Inflammatory macrophage treated with lipopolysaccharide for 1 hour (primary cell): ENCODE measurements around the gene TMEM221.
"Not testable (repeated sequence)": the region's sequence is repeated elsewhere in the genome, so short reads cannot be mapped to it uniquely, and the experiment has no call there.

ENCODE experiments used
- DNase-seq, 2 donors: peaks; one replicate each; pipeline ENCODE4 v3.0.0-alpha.2; 2020 to 2022

TMEM221 gene

DNA sequence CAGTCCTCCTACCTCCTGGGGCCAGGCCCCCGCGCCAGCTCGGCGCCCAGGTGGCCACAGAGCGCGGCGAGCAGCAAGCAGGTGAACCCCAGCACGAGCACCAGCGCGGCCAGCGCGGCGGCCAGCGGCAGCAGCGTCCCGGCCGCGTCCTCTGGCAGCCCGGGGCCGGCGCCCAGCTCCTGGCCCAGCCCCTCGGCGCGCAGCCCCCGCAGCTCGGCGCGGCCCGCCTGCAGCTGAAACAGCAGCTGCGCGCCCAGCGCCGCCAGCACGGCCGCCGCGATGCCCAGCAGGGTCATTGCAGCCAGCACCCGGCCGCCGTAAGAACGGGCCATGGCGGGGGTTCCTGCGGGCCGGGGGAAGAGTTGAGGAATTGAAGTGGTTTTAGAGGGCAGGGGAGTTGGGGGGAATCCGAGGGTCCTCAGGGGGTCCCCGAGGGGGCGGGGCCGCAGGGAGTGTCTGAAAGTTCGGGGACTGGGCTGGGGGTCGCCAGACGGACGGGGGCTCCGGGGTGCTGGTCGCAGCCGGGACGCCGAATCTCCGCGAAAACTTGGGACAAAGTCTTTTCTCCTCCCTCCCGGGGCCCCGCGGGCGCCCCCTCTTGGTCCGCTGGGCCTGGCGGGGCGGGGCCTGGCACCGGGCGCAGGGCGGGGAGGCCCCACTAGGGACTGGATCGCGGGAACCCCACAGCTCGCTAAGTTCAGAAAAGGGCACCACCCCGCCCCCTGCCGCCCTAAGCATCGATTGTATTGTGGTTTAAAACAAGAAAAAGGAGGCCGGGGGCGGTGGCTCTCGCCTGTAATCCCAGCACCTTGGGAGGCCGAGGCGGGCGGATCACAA lies at the start of gene TMEM221:
Gene TMEM221 (minus strand): TSS at position 538 of the 837 bp plus-strand sequence. CDS start 206 bp downstream, at position 332.
- DNase-seq: peak; percentile 49 to 57

DNA sequence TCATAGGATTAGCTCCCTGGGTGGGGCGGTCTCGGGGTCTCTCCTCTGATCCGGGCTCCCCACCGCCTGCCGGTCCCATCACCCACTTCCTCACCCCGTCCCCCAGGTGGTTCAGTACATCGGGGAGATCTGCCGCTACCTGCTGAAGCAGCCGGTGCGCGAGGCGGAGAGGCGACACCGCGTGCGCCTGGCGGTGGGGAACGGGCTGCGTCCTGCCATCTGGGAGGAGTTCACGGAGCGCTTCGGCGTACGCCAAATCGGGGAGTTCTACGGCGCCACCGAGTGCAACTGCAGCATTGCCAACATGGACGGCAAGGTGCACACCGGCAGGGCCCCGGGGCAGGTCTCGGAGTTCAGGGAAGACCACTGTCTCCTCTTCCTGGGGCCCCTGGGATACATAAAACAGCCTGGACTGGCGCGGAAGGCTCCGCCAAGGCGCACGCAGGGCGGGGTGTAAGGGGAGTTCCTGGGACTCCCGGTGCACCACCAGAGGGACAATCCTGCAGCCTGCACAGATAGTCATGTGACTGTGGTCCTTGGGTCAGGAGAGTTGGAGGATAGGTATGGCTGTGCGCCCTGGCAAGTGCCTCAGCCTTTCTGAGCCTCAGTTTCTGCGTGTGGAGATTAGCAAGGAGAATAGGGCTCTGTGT lies 48.8 kb upstream of the TMEM221 start:
- no peak for DNase-seq

DNA sequence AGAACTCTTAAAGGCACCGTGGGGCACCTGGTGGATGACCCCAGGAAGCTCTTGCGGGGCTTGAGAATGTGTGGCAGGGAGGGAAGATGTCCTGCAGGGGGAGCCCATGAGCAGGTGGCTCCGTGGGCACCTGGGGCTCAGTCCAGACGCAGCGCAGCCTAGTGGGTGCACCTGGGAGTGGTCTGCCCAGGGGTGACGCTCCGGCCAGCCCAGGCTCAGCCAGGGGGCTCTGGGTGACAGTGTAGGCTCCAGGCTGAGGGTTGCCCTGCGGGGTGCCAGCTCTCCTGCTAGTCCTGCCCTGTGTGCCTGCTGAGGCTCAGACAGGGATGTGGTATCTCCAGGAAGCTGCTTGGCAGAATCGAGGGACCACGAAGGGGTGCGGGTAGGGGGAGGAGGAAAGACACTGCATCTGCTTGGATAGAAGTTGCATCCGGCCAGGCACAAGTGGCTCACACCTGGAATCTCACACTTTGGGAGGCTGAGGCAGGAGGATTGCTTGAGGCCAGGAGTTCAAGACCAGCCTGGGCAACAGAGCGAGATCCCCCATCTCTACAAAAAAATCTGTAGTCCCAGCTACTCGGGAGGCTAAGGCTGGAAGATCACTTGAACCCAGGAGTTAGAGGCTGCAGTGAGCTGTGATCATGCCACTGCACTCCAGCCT lies 48.0 kb upstream of the TMEM221 start:
- DNase-seq: peak; percentile 59 to 81

DNA sequence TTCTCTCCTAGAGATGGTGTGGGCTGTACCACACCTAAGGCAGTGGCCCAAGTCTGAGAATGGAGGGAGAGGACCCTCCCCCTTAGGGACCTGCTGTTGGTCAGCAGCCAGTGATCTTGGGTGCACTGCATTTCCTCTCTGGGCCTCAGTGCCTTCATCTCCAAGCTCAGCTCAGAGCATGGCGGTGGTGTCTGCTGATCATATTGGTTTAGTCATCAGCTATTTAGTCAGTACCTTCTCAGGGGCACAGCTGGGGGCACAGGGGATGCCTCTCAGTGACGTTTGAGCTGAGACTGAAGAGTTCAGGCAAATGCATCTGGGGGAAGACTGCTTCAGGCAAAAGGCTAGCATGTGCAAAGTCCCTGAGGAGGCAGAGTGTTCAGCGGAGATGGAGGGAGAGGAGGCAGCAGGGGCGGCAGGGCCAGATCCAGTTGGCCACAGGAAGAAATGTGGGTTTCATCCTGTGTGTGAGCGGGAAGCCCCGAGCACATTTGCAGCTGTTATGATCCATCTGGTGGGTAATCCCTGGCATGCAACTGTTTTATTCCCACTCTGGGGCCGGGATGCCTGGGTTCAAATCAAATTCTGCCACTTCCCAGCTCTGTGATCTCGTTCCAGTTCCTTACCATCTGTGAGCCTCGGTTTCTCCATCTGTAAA lies 47.3 kb upstream of the TMEM221 start:
- DNase-seq: no peak

DNA sequence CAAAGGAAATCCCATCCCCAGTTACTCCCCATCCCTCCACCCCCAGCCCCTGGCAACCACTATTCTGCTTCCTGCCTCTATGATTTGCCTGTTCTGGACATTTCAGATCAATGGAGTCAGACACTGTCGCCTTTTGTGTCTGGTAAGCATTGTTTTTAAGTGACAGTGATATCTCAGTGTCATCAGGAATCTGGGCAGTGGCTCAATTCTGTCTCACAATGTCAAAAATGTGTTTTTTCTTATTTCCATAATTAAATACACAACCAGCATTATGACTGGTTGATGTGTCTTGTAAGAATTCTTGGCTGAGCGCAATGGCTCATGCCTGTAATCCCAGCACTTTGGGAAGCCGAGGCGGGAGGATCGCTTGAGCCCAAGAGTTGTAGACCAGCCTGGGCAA lies 42.8 kb upstream of the TMEM221 start:
- DNase-seq: no peak

DNA sequence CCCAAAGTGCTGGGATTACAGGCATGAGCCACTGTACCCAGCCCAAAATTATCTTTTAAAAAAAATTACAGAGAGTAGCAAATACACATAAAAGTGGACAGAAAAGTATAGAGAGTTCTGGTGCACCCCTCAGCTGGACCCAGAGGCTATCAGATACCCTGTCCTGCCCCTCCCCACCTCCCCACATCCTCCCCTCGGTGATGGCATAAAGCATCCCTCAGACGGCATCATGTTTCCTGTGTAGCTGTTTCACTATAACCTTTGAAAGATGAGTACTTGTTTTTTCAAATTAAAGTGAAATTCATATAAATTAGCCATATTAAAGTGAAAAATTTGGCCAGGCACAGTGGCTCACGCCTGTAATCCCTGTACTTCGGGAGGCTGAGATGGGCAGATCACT lies 41.9 kb upstream of the TMEM221 start:
- DNase-seq: no peak

DNA sequence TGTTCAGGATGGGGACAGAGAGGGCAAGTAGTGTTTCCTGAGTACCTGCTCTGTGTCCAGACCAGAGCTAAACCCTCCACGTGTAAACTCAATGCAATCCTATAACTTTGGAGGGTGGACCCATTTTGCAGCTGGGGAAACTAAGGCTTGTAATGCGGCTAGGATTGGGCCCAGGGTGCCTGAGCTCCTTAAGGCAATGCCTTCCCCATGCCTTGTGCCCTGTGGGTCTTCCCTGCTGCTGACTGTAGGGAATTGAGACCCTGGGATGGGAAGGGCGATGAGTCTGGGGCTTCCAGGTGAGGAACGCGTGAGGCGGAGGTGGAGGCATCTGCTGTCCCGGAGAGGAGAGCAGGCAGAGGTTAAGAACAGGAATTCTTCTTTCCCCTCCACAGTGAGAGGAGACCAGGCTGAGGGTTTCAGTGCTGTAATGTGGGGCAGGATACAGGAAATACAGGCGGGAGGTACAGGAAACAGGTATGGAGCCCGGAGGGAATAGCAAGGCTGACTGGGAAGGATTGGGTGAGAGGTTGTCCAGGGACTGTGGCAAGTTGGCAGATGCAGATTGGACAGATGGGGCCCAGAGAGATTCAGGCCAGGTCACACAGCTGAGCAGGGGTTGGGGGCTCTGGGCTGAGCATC lies 41.0 kb upstream of the TMEM221 start:
- DNase-seq: no peak

DNA sequence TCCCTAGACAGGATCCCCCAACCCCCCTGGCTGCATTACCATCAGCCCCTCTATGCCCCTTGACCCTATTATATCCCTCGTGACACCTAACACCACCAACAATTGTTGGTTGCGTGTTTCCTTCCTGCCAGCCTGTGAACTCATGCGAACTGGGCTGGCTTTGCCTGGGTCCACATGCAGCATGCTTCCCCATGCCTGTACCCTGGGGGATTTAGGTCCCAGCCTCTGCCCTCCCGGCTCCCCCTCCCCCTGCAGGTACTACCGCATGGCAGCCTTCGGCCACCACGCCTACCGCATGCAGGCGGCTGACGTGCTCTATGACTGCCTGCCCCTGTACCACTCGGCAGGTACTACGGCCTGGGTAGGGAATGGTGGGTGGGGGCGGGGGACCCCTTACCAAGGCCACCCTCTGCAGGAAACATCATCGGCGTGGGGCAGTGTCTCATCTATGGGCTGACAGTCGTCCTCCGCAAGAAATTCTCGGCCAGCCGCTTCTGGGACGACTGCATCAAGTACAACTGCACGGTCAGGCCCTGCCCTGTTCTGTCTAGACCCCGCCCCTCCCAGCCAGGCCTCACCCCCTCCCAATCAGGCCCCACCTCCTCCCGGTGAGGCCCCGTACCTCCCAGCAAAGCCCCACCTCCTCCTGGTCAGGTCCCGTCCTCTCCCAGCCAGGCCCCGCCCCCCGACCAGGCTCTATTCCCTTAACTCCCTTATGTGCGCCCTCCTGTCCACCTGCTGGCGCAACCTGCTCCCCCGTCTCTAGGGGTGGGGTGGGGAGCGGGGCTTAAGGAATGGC lies 40.3 kb upstream of the TMEM221 start:
- DNase-seq: peak in 1 of 2 donors; percentile 33

DNA sequence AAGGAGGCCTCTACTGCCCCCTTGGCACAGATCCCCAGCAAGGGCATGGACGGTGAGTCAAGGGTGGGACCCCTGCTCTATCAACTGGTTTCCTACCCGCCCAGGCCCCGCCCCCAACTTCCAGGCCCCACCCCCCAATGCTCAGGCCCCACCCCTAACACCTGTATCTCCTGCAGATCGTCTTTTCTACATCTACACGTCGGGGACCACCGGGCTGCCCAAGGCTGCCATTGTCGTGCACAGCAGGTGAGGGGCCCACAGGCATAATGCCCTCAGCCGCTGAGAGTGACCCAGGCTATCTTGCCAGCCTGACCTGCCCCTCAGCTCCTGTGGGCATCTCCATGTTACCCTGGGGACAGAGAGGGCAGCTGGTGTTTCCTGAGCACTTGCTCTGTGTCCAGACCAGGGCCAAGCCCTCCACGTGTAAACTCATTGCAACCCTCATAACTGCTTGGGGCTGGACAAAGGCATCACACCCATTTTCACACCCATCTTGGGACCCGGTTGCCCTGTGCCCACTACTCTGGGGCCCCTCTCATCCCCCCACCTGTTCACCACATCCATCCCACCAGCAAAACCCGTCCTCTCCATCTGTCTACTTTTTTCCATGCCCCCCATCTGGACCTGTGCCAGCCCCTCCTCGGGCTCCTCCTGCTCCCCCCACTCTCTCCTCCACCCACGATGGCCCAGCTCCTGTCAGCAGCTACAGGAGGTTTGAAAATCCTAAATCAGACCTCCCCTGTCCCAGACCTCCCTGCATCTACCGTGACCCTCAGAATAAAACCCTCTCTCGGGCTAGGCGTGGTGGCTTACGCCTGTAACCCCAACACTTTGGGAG lies 39.0 kb upstream of the TMEM221 start:
- DNase-seq: no peak

DNA sequence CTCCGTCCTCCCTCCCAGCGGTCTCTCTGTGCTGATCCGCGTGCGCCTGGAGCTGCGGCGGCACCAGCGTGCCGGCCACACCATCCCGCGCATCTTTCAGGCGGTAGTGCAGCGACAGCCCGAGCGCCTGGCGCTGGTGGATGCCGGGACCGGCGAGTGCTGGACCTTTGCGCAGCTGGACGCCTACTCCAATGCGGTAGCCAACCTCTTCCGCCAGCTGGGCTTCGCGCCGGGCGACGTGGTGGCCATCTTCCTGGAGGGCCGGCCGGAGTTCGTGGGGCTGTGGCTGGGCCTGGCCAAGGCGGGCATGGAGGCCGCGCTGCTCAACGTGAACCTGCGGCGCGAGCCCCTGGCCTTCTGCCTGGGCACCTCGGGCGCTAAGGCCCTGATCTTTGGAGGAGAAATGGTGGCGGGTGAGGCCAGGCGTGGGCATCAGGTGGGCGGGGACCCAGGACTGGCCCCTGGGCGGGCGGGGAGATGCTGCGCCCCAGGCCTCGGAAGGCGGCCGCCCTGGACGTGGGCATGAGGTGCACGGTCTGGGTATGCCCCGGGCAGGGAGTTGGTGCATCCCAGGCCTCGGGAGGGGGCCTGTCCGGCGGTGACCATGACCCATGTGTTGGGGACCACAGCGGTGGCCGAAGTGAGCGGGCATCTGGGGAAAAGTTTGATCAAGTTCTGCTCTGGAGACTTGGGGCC lies 38.2 kb upstream of the TMEM221 start:
- no peak for DNase-seq

DNA sequence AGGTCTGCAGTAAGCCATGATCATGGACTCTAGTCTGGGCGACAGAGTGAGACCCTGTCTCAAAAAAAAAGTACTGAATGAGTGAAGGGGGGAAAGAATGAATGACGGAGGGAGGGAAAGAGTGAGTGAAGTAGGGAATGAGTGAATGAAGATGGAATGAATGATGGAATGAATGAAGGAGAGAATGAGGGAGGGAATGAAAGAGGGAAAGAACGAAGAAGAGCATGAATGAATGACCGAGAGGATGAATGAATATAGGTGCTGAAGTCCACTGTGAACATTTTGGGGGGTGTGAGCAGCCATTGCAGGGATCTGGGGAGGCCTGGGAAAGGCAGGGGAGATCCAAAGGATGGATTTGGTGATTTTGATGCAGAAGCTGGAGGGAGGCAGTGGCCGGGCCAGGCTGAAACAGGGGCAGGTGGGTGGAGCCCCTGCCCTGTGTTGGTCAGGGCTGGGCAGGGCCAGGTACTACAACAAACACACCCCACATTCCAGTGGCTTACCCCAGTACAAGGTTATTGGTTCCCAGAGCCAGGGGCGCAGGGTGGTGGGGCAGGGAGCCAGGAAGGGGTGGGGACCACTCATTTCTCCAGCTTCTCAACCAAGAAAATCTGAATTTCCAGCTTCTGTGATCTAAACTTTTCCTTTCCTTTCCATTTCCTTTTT lies 36.2 kb upstream of the TMEM221 start:
- DNase-seq: no peak

DNA sequence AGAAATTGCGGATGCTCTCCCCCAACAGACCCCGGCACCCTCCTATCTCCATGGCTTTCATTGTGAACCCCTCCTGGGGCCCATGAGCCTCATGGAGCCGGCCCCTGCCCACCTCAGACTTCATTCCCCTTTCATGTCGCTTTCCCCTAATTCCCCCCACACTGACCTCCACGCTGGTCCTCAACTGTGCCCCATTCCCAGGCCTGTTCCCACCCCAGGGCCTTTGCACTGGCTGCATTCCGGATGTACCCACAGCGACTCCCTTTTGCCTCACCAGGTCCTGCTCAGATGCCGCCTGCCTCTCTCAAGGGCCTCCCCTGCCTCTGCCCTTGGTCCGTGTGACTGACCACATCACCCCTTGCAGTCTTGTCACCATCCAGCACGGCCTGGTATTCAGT lies 35.1 kb upstream of the TMEM221 start:
- no peak for DNase-seq

DNA sequence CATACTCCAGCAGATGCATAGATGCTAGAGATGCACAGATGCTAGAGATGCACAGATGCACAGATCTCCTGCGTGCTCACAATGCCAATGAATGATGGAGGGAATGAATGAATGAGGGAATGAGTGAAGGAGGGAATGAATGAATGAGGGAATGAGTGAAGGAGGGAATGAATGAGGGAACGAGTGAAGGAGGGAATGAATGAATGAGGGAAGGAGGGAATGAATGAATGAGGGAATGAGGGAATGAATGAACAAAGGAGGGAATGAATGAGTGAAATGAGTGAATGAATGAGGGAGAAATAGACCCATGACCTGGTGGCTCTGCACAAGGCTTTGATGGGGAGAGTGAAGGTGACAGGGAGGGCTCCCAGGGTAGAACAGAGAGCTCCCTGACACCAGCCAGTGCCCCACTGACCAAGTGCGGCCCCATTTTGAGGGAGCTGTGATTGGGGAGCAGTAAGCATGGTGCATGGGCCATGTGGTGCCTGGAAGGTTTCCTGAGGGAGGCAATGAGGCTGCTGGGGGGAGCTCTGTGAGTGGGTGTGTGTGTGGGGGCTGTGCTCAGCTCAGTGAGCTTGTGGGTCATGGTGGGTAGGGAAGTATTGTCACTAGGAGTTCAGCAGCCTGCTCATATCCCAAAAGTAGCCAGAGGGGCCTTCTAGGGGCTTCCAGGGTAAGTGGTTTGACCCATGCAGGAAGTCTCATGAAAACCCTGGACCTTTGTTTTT lies 34.6 kb upstream of the TMEM221 start:
- DNase-seq: peak; percentile 12 to 30

DNA sequence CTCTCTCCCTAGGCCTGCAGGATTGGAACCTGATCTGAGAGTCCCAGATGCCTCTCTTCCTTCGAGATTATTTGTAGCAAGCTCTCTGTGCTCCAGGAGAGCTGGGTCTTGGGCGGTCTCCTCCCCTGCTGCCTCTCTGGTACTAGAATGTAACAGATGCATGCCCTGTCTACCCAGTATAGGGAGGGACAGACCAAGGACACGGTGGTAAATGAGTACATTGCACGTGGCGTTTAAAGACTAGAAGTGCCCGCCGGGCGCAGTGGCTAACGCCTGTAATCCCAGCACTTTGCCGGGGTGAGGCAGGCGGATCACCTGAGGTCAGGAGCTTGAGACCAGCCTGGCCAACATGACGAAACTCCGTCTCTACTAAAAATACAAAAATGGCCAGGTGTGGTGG lies 33.5 kb upstream of the TMEM221 start:
- DNase-seq: no peak

DNA sequence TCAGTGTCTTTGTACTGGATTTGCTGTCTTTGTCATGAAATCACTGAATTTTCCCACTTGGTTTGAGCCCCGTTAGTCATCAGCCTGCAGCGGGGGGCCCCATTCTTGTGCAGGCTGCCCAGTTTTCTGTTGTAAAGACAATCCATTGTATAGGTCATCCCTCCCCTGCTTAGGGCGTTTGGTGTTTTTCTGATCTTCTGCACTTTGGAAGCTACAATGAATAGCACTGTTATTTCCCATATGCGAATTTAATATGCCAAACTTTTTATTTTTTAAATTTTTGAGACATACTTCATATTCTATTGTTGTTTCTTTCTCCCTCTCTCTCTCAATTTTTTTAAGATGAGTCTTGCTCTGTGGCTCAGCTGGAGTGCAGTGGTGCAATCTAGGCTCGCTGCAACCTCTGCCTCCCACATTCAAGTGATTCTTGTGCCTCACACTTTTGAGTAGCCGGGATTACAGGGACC lies 30.9 kb upstream of the TMEM221 start:
- DNase-seq: peak; percentile 30 to 60

DNA sequence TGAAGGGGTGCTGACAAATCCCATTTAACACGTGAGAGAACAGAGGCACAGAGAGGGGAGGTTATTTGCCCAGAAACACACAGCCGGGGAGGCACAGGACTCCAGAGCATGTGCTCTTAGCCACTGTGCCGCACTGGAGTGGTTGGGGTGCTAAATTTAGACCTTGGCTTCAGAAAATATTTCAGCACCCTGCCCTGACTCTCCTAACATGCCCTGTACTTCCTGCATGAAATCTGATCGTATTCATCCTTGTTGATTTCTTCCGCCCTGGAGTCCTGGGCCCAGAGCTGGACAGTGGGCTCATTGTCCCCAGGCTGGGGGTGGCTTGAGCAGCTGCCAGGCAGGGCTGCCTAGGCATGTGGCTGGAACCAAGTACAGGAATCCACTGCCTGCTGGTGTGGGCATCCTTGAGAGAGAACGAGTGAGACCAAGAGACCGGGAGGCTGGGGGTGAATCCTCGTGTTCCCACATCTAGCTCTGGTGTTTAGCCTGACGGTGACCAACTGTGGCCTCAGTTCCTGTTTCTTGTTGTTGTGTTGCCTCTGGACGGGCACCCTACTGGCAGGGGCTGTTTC lies 27.2 kb upstream of the TMEM221 start:
- DNase-seq: peak; percentile 44 to 63

DNA sequence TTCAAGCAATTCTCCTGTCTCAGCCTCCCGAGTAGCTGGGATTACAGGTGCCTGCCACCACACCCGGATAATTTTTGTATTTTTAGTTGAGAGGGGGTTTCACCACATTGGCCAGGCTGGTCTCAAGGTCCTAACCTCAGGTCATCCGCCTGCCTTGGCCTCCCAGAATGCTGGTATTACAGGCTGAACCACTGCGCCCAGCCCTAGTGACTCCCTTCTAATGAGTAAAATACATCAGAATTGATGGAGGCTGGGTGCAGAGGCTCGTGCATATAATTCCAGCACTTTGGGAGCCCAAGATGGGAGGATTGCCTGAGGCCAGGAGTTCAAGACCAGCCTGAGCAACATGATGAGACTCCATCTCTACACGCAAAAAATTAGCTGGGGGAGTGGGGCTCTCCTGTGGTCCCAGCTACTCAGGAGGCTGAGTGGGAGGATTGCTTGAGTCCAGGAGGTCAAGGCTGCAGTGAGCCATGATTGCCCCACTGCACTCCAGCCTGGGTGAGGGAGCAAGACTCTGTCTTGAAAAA lies 26.6 kb upstream of the TMEM221 start:
- DNase-seq: not testable (repeated sequence)

DNA sequence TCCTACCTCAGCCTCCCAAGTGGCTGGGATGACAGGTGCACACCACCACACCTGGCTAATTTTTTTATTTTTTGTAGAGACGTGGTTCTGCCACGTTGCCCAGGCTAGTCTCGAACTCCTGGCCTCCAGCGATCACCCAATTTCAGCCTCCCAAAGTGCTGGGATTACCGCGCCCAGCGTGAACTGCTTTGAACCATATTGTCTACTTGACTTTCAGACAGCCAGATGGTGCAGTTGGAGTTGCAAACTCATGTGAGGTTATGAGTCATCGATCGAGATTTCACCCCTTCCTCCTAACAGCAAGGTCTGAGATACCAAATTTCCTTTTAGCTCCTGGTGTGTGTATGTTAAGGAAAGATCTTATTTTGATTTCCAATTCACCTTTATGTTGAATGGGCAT lies 24.6 kb upstream of the TMEM221 start:
- peak; percentile 77 to 80 for DNase-seq
